ENCODE results near the gene KREMEN2. TPM values are rescaled to one million over a fixed set of nuclear protein-coding genes. Genes with fewer than 3 reads are reported as not detected.

KREMEN2 gene
- total and polyA plus RNA-seq, 2 donors (not counting 3 experiments of a cell fraction or from before 2014, with no cell fraction given), result not detected

- POLR2A ChIA-PET, result interaction anchor here (1.2 kb wide), 1 partner anchor 10 kb away, joined by 6 read pairs; the partner anchor contains the start of gene TNFRSF12A
- H3K4me2 ChIP-seq (ENCODE audit: insufficient read depth, low read length), result no peak overlapping the region
Observed at GRCh38 chr16:3009568-3010390, 45.7 kb downstream of the KREMEN2 start.

More at GRCh38 chr16:3009568-3010390, 45.7 kb downstream of the KREMEN2 start:
- Histone ChIP-seq H3K27ac (ENCODE audit: insufficient read depth, low read depth, low read length) (no peak overlapping the region), H3K4me3 (replicated peaks in 1 of 3; ENCODE audit: insufficient read depth in 1 of 3, low read depth in 1 of 3, low read length in 3 of 3) (no peak overlapping the region), H3K79me2 (ENCODE audit: control insufficient read depth, insufficient read depth, low read length) (no peaks in the 10 kb centered on the region), H2AFZ (ENCODE audit: low read depth, low read length) (no peak overlapping the region), H3K9me1 (replicated peaks; ENCODE audit: control insufficient read depth, extremely low read depth, insufficient read depth, low read length) (no peaks in the 10 kb centered on the region), H3K36me3 (ENCODE audit: control insufficient read depth in 2 of 2, extremely low read depth in 1 of 2, insufficient read depth in 2 of 2, low read length in 2 of 2) (no peaks in the 10 kb centered on the region), H3K4me1 (ENCODE audit: control insufficient read depth, extremely low read depth, insufficient read depth, low read length) (peaks cover 16% of the 10 kb centered on the region), H3K9me3 (replicated peaks; ENCODE audit: control insufficient read depth, insufficient read depth, low read length) (no peaks in the 10 kb centered on the region), H4K20me1 (replicated peaks; ENCODE audit: control insufficient read depth, extremely low read depth, insufficient read depth, low read length) (no peaks in the 10 kb centered on the region), H3K27me3 (ENCODE audit: control insufficient read depth in 2 of 2, insufficient read depth in 2 of 2, low read length in 2 of 2) (peaks cover 20 to 21% of the 10 kb centered on the region in 2 experiments), H3K9ac (replicated peaks; ENCODE audit: extremely low read depth, insufficient read depth, low read length) (no peak overlapping the region)
- FAIRE-seq (no peak), DNase-seq (ENCODE audit: low read depth, low spot score) (no peak)
- no TSS peak for BruUV-seq (replicated peaks)
- intact Hi-C loops (cut with micrococcal nuclease) (no loop called here), dilution Hi-C loops (cut with MboI; ENCODE audit: extremely low pct_ligation_motif_present, low sequenced_read_pairs) (no loop called here)
- CTCF ChIA-PET, result interaction anchor here (1.8 to 2.0 kb wide), 3 partner anchors 11 to 40 kb away, joined by 4 to 9 read pairs (median 7); partner anchors contain the start of genes PAQR4 and TNFRSF12A
- TF ChIP-seq EZH2 (IDR thresholded peaks at IDR 0.05; ENCODE audit: borderline replicate concordance, low read depth, low read length, severe bottlenecking) (no peak), FOS (IDR thresholded peaks at IDR 0.05; ENCODE audit: borderline replicate concordance, insufficient read depth, low read length) (no peak), MAX (IDR thresholded peaks at IDR 0.05; ENCODE audit: insufficient read depth, insufficient read length) (no peak), POLR2A (IDR thresholded peaks at IDR 0.05; ENCODE audit: low read depth, low read length) (no peak), JUN (IDR thresholded peaks at IDR 0.05; ENCODE audit: borderline replicate concordance, insufficient read depth, insufficient read length, low read depth) (no peak), POLR2AphosphoS5 (IDR thresholded peaks at IDR 0.05; ENCODE audit: insufficient read depth, low read depth, low read length) (no peak), CTCF (IDR thresholded peaks at IDR 0.05; ENCODE audit: extremely low read depth in 1 of 2, insufficient read depth in 1 of 2, low read depth in 1 of 2, low read length in 2 of 2) (no peak), GATA2 (IDR thresholded peaks at IDR 0.05; ENCODE audit: insufficient read depth, insufficient read length, low read depth, low read length) (no peak), MYC (IDR thresholded peaks at IDR 0.05; ENCODE audit: low read depth, low read length) (no peak)

All from endothelial cell of umbilical vein (primary cell).